ENCODE measurements around the gene DENND6A.

Gene DENND6A

GRCh38 chr3:57730682-57731081 is 37.8 kb upstream of the DENND6A start:
- no peak for DNase-seq (ENCODE audit: low read depth)
- H3K4me3 ChIP-seq (ENCODE audit: low read depth, low read length): no peak overlapping the region
- TF ChIP-seq, protein P1, sequence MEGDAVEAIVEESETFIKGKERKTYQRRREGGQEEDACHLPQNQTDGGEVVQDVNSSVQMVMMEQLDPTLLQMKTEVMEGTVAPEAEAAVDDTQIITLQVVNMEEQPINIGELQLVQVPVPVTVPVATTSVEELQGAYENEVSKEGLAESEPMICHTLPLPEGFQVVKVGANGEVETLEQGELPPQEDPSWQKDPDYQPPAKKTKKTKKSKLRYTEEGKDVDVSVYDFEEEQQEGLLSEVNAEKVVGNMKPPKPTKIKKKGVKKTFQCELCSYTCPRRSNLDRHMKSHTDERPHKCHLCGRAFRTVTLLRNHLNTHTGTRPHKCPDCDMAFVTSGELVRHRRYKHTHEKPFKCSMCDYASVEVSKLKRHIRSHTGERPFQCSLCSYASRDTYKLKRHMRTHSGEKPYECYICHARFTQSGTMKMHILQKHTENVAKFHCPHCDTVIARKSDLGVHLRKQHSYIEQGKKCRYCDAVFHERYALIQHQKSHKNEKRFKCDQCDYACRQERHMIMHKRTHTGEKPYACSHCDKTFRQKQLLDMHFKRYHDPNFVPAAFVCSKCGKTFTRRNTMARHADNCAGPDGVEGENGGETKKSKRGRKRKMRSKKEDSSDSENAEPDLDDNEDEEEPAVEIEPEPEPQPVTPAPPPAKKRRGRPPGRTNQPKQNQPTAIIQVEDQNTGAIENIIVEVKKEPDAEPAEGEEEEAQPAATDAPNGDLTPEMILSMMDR (IDR thresholded peaks at IDR 0.05; ENCODE audit: insufficient read depth, low read depth, low read length, missing control alignments): no peak

- no peak overlapping the region for H3K4me3 ChIP-seq (ENCODE audit: low read depth, low read length)
- no peak for DNase-seq (ENCODE audit: low read depth)
- TF ChIP-seq, protein P1 (IDR thresholded peaks at IDR 0.05; ENCODE audit: insufficient read depth, low read depth, low read length, missing control alignments): no peak
Measured at GRCh38 chr3:57729334-57730045, 36.6 kb upstream of the DENND6A start.

GRCh38 chr3:57727106-57727505 is 34.2 kb upstream of the DENND6A start:
- no peak overlapping the region for H3K4me3 ChIP-seq (ENCODE audit: low read depth, low read length)
- no peak for DNase-seq (ENCODE audit: low read depth)
- TF ChIP-seq, protein P1 (IDR thresholded peaks at IDR 0.05; ENCODE audit: insufficient read depth, low read depth, low read length, missing control alignments): no peak

DNA sequence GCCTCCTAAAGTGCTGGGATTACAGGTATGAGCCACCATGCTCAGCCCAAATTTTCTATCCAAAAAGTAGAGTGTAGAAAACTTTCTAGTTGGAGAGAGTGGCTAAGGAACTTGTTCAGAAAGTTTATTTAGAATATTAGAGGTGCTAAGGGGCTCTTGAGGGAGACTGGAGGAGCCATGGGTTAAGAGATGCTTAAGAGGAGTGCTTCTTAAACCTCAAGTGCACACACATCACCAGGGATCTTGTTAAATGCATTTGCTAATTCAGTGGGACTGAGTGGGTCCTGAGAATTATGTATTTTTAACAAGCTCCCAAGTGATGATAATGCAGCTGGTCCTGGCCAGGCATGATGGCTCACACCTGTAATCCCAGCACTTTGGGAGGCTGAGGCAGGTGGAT is 33.5 kb upstream of the DENND6A start:
- no peak for DNase-seq (ENCODE audit: low read depth)
- TF ChIP-seq, protein P1 (IDR thresholded peaks at IDR 0.05; ENCODE audit: insufficient read depth, low read depth, low read length, missing control alignments): no peak
- H3K4me3 ChIP-seq (ENCODE audit: low read depth, low read length): no peak overlapping the region

DNA sequence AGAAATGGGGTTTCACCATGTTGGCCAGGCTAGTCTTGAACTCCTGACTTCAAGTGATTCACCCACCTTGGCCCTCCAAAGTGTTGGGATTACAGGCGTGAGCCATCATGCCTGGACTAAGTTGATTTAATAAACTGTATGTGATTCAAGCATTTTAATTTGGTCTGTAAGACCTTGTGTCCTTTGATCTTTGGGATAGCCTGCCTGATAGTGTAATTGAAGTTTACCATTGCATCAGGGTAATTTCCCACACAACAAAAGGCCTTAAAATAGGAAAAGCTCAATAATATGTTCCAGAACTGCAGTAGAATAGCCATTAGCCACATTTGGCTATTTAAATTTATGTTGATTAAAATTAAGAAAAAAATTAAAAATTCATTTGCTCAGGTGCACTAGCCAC is 25.2 kb upstream of the DENND6A start:
- H3K4me3 ChIP-seq (ENCODE audit: low read depth, low read length): no peak overlapping the region
- no peak for DNase-seq (ENCODE audit: low read depth)
- TF ChIP-seq, protein P1 (IDR thresholded peaks at IDR 0.05; ENCODE audit: insufficient read depth, low read depth, low read length, missing control alignments): no peak

DNA sequence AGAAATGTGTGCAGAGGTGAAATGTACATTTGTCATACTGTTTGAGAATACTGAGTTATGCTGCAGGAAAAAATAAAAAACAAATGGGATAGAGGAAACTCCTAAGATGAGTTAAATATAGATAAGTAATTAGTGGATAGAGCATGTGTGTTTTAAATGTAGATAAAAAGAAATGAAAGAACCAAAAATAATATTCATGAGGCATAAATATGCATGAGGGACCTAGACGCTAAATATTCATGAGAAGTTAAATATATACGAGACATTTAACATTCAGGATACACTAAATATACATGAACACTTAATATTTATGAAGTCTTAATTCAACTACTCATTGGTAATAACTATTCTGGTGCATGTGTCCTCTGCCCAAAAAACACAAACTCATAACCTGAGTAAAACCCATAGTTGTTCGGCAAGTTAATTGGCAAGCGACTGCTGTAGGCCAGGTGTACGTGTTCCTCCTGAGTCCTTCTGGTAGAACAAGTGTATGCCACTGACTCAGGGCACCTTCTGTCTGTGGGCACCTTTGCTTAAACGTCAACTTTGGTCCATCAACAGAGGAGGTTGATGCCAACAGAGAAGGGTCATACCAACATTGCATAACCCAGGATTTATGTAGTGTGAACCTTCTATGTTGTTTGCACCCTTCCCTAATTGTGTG is 24.5 kb upstream of the DENND6A start:
- H3K4me3 ChIP-seq (ENCODE audit: low read depth, low read length): no peak overlapping the region
- DNase-seq (ENCODE audit: low read depth): no peak
- TF ChIP-seq, protein P1 (IDR thresholded peaks at IDR 0.05; ENCODE audit: insufficient read depth, low read depth, low read length, missing control alignments): no peak
